Activated gamma-delta T cell (primary cell): Measurements from ENCODE around the gene NEURL1.

ENCODE experiments used
- DNase-seq: peaks from one replicate; lab custom pipeline; 2025; lab: John Stamatoyannopoulos, UW

NEURL1 gene

GRCh38 chr10:103584216-103585010 lies 90.9 kb downstream of the NEURL1 start:
- DNase-seq = peak; percentile 51

GRCh38 chr10:103585011-103585405 lies 91.5 kb downstream of the NEURL1 start:
- DNase-seq = no peak

- DNase-seq = no peak
These were observed 93.6 kb downstream of the NEURL1 start for GRCh38 chr10:103587073-103587472.

GRCh38 chr10:103589074-103589630 lies 95.6 kb downstream of the NEURL1 start:
- no peak for DNase-seq

GRCh38 chr10:103590060-103590459 lies 96.6 kb downstream of the NEURL1 start:
- no peak for DNase-seq

GRCh38 chr10:103590744-103591291 lies 97.3 kb downstream of the NEURL1 start:
- no peak for DNase-seq

GRCh38 chr10:103592186-103593021 lies 98.9 kb downstream of the NEURL1 start:
- no peak for DNase-seq

GRCh38 chr10:103593022-103593570 lies 99.6 kb downstream of the NEURL1 start:
- DNase-seq = no peak

GRCh38 chr10:103595933-103596726 lies 102.6 kb downstream of the NEURL1 start:
- DNase-seq = no peak

GRCh38 chr10:103597003-103597402 lies 103.5 kb downstream of the NEURL1 start:
- no peak for DNase-seq

GRCh38 chr10:103598654-103599115 lies 105.2 kb downstream of the NEURL1 start:
- DNase-seq = no peak

- no peak for DNase-seq
These were observed 105.7 kb downstream of the NEURL1 start for GRCh38 chr10:103599211-103599610.

- DNase-seq = no peak
These were observed 106.4 kb downstream of the NEURL1 start for GRCh38 chr10:103599907-103600306.

GRCh38 chr10:103600325-103600724 lies 106.8 kb downstream of the NEURL1 start:
- DNase-seq = no peak

GRCh38 chr10:103600956-103601569 lies 107.6 kb downstream of the NEURL1 start:
- no peak for DNase-seq

- DNase-seq = no peak
These were observed 108.7 kb downstream of the NEURL1 start for GRCh38 chr10:103602028-103602851.

GRCh38 chr10:103602852-103603155 lies 109.3 kb downstream of the NEURL1 start:
- DNase-seq = no peak

GRCh38 chr10:103603382-103603781 lies 109.9 kb downstream of the NEURL1 start:
- no peak for DNase-seq

GRCh38 chr10:103605359-103606096 lies 112.0 kb downstream of the NEURL1 start:
- no peak for DNase-seq
